Omental fat pad (tissue), 4 donors: ENCODE results near the gene CLTCL1. TPM values are rescaled to one million over a fixed set of nuclear protein-coding genes. Genes with fewer than 3 reads are reported as not detected.
"Not testable (repeated sequence)": the region's sequence is repeated elsewhere in the genome, so short reads cannot be mapped to it uniquely, and the experiment has no call there.

Experiments used
- ATAC-seq: fragments of 150-250 bp; one replicate; pipeline ENCODE4 v1.9.1; 2016; ENCODE audit warnings: mild to moderate bottlenecking, moderate library complexity; ENCODE audit not compliant: low FRiP score
- DNase-seq: peaks from one replicate; pipeline ENCODE4 v3.0.0-alpha.2; 2019; ENCODE audit warnings: low spot score
- total RNA-seq, 4 donors: library from RNA; depleted of rRNA; stranded (reverse); fragments of >200 nt; gene quantifications; one replicate each; pipeline ENCODE4 v1.1.0, GENCODE V29; 2016
- TF ChIP-seq, protein P1 (sequence below), 3 donors: fragments of 450-650 bp; IDR thresholded peaks; one replicate each; pipeline ENCODE4 v1.5.1; 2016 to 2017; ENCODE audit warnings: antibody characterized with exemption in 3 of 3, mild to moderate bottlenecking in 3 of 3, moderate library complexity in 2 of 3

The CLTCL1 gene
- total RNA-seq, 4 donors from 2014 or later, result 5.0 to 14.3 (median 5.9) TPM

DNA sequence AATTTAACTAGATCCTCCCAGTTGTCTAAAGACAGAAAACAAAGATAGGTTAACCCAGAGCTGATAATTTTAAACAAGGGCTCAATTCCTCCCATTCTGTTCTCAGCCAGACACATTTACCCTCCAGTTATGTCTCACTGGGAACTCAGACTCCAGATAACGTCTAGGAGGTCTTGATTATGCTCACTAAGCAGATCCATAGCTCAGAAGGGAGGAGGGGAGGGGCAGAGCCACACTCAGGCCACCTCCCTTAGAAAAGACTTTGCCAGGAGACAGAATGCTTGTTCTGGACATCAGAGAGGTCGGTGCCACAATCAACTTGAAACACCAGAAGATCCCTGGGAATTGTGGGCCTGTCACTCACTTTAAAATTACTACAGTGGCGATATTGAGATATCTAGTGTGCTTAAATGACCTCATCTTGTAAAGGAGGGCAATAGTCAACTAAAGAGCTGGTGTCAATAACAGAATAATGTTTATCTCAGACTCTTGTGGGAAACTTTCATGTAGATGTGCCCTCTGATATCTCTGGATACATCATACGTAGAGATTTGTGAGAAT lies 83.2 kb downstream of the CLTCL1 start:
- ATAC-seq (no peak), DNase-seq (no peak)
- TF ChIP-seq, protein P1, sequence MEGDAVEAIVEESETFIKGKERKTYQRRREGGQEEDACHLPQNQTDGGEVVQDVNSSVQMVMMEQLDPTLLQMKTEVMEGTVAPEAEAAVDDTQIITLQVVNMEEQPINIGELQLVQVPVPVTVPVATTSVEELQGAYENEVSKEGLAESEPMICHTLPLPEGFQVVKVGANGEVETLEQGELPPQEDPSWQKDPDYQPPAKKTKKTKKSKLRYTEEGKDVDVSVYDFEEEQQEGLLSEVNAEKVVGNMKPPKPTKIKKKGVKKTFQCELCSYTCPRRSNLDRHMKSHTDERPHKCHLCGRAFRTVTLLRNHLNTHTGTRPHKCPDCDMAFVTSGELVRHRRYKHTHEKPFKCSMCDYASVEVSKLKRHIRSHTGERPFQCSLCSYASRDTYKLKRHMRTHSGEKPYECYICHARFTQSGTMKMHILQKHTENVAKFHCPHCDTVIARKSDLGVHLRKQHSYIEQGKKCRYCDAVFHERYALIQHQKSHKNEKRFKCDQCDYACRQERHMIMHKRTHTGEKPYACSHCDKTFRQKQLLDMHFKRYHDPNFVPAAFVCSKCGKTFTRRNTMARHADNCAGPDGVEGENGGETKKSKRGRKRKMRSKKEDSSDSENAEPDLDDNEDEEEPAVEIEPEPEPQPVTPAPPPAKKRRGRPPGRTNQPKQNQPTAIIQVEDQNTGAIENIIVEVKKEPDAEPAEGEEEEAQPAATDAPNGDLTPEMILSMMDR (IDR thresholded peaks at IDR 0.05), result no peak

DNA sequence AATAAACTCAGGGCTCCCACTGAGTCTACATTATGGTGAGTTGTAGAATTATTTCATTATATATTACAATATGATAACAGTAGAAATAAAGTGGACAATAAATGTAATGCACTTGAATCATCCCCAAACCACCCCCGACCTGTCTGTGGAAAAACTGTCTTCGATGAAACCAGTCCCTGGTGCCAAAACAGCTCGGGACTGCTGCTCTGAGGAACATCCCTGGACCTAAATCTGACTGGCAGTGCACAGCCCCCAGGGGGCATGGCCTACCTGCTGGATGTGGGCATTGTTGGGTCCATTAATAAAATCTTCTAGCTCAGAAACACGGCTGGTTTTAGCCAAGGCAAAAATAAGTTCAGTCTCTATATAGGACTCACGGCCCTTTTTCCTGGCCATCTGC lies 83.6 kb downstream of the CLTCL1 start:
- TF ChIP-seq, protein P1 (IDR thresholded peaks at IDR 0.05), result no peak
- DNase-seq (no peak), ATAC-seq (no peak)

DNA sequence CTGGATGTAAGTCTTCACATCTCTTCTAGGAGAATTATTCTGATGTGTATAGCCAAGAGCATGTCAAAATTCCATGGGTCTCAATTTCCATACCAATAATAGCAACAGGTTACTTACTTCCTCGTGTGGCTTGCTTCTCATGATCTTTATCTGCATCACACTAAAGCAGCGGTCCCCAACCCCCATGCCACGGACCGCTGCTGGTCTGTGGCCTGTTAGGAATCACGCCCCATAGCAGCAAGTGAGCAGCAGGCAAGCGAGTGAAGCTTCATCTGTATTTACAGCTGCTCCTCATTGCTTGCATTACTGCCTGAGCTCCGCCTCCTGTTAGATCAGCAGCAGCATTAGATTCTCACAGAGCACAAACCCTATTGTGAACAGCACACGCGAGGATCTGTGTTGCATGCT lies 84.1 kb downstream of the CLTCL1 start:
- no peak for DNase-seq
- TF ChIP-seq, protein P1 (IDR thresholded peaks at IDR 0.05), result no peak
- ATAC-seq, result no peak

DNA sequence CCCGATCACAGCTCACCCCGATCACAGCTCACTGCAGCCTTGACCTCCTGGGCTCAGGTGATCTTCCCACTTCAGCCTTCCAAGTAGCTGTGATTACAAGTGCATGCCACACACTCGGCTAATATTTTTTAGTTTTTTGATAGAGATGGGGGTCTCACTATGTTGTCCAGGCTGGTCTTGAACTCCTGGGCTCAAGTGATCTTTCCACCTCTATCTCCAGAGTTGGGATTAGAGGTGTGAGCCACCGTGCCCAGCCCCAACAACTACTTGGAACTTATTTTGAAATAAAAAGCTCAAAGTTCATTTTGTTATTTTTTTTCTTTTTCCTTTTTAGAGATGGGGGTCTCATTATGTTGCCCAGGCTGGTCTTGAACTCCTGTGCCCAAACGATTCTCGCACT lies 85.2 kb downstream of the CLTCL1 start:
- ATAC-seq, result no peak
- TF ChIP-seq, protein P1 (IDR thresholded peaks at IDR 0.05), result no peak
- DNase-seq, result no peak

DNA sequence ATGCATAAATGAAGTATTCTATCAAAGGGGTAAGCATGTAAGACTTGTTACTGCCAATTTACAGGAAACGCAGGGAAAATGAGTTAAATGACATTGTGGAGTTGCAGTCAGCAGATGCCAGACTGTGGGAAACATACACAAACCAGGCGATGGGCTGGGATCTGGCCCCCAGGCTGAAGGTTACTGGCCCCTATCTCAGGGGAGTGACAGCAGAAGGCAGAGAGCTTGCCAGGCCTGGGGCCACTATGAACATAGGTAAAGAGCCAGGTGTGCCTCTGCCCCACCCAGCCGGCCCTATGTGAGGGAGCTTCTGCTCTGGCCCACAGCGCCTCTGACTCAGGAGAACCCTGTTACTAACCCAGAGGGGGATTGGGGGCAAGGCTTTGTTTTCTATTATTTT lies 86.9 kb downstream of the CLTCL1 start:
- no peak for ATAC-seq

DNA sequence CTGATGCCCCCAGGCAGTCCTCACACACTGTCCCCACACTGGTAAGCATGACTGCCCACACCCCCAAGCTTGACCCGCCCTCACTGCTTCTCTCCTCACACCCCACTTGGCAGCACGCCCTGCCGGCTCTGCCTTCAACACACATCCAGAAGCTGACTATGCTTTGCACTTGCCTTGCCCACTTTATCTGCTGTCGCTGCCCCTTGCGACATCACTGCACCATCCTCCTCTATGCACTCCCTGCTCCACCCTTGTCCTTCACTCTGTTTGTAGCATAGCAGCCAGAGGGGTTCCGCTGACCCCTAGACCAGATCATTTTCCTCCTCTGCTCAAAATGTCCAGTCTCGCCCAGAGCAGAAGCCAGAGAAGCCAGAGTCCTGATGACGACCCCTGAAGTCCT lies 87.7 kb downstream of the CLTCL1 start:
- ATAC-seq, result no peak
- no peak for DNase-seq
- TF ChIP-seq, protein P1 (IDR thresholded peaks at IDR 0.05), result no peak

More for the DNA sequence above, 86.9 kb downstream of the CLTCL1 start:
- no peak for DNase-seq
- TF ChIP-seq, protein P1 (IDR thresholded peaks at IDR 0.05), result no peak

DNA sequence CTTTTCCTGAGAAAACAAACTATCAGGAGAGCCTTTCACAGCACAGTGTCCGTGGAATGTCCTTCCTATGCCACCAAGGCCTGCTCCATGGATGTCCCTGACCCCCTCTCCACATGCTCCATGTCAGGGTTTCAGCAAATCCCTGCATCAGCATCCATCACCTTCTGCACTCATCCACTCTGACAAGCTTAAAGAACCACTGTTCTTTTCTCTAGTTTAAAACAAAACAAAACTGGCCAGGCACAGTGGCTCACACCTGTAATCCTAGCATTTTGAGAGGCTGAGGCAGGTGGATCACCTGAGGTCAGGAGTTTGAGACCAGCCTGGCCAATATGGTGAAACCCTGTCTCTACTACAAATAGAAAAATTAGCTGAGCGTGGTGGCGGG lies 88.7 kb downstream of the CLTCL1 start:
- not testable (repeated sequence) for DNase-seq, ATAC-seq
